GM18498 (cell line): ENCODE data around the gene CPM.

Source experiments
- ATAC-seq: cut with Tn5 transposase; IDR thresholded peaks from one replicate; pipeline ENCODE4 v1.9.1; 2021; ENCODE audit warnings: mild to moderate bottlenecking, moderate library complexity; ENCODE audit not compliant: unreplicated experiment

Gene CPM

DNA sequence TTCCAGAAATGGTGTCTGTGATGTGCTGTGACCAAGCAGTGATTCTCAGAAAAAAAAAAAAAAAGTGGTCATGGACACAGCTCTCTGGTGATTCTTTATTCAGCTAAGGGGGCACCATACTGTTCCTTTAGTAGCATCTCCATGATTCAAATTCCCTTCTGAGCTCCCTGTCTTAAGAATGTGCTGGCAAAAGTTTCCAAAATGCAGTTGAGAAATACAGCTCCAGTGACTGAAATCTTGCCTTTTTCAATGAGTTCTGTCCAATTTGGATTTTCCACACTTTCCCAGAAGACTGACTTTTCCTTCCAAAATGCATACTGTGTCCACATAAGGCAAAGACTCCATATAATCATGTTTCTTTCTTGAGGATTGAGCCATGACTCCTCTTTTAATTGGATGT lies 24.3 kb upstream of the CPM start:
- no peak for ATAC-seq

DNA sequence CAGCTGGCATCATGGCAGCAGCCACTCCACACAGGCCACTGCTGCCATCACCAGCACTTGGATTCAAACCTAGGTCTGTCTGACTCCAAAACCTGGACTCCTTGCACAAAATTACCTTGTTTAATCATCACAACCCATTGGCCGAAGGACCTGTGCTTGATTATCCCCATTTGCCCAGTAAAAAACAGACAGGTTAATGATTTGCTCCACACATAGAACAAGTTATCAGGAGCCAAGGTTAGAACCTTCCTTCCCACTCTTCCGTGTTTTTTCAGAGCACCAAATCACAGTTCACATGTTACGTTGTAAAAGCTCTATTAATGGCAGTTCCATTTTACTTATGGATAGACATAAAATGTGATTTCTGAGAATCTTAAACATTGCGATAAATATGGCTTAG lies 23.5 kb upstream of the CPM start:
- ATAC-seq, result no peak

DNA sequence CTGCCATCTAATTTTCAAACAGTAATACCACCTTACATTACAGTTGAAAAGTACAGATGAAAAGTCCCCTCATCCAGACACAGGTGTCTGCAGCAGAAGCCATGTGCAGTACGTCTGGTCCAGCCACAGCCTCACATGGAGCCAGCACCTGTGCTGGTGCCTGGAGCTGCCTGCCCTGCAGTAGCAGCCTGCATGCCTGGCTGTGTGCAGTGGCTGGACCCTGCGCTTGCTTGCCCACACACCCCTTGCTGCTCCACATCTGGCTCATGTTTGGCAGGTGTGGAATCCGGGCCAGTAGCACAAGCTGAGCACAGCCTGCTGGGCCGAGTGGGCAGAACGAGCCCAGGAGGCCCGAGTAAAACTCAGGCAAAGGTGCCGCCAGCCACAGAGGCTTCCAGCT lies 21.8 kb upstream of the CPM start:
- no peak for ATAC-seq

DNA sequence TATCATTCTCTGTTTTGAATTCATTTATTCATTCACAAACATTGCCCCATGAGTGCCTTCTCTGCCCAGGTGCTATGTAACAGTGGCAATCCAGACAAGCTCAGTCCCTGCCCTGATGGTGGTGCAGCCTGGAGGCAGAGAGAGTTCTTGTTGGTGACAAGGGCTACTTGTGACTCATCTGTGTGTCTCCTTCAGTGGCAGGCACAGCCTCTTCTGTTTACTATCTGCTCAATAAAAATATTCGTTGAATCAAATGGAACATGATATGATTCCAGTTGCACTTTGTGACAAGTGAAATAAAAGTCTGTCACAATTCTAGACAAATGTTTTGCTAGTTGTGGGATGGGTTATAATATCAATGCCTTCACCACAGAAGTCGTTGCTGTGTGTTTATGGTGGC lies 20.6 kb upstream of the CPM start:
- ATAC-seq, result no peak

DNA sequence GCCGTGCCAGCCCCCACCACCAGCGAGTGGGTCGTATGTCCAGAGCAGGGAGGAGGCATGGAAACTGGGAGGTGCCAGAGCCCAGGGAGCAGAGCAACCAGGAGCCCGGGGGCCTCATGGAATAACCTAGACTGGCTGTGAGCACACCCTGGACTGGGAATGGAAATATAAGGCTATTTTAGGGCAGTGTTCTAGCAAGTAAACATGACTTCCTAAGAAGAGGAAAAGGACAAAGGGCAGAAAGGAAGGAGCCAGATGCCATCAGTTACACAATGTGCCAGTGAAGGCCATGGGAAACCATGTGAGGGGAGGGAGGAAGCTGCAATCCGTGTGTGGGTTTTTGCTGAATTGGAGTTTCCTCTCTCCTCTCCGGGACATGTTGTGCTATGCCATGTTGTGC lies 18.7 kb upstream of the CPM start:
- ATAC-seq, result no peak

DNA sequence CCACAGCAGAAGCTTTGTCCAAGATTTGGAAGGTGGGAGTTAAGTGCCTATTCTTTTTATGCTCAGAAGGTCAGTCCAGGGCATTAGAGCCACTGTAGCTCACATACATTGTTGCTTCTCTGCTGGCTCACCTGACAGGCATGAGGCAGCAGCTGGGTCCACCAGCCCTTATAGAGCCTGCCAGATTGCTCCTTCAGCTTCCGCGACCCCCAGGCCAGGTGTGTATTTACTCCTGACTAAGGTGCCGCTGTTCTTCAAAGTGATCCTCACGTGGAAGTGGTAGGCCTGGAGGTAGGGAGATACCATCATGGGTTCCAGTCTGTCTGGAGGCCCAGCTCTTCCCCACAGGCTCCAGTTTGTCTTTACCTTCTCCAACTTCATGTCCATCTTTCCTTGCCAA lies 17.5 kb upstream of the CPM start:
- no peak for ATAC-seq

DNA sequence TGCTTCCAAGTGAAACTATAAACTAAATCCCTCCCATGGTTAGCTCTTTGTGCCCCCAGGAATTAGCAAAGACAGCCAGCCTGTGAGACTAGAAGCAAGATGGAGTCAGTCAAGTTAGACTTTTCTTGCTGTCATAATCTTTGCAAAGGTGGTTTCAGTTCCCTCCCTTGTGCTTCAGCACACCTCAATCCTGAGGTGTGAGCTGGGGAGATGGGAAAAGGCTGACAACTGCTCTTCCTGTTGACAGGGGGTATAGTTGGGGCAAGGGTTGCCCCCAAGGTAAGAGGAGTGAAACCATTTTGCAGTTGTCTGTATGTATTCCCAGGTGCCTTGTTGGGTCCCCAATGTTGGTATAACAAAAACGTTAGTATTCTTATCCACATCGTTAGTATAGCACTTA lies 12.3 kb upstream of the CPM start:
- no peak for ATAC-seq

DNA sequence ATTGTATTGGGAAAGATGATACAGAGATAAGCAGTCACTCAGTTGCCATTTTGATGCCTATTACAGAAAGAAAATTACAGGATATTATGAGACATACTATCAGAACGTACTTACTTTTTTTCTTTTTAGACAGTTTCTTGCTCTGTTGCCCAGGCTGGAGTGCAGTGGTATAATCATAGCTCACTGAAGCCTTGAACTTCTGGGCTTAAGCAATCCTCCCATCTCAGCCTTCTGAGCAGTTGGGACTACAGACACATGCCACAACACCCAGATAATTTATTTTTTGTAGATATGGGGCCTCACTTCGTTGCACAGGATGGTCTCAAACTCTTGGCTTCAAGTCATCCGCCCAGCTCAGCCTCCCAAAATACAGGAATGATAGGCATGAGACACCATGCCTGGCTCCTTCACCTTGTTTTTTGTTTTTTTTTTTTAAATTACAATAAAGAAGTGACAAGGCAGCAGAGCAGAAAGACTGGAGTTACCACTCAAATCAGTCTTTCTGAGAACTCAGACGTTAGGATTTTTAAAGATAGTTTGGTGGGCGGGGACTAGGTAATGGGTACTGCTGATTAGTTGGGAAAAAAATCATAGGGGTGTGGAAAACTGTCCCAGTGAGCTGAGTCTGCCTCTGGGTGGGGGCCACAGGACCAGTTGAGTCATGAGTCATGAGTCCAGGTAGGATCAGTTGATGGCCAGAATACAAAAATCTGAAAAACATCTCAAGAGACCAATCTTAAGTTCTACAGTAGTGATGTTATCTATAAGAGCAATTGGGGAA lies 11.5 kb upstream of the CPM start:
- ATAC-seq, result no peak

DNA sequence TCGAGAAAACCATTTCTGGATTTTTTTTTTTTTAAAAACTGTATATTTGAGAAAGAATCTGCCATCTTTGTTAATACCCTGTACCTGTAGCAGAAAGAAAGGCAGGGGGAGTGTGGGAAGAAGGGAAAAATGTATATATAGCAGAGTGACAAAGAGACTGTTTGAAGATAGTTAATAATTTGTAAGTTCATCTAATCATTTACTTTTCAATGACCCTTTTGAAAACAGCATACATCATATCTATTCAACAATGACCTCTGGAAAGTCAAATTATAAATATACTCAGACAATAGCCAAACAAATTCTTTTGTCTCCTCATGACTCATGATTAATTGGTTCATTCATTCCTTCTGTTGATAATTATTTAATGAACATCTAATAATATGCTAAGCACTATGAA lies 10.9 kb upstream of the CPM start:
- ATAC-seq, result no peak

DNA sequence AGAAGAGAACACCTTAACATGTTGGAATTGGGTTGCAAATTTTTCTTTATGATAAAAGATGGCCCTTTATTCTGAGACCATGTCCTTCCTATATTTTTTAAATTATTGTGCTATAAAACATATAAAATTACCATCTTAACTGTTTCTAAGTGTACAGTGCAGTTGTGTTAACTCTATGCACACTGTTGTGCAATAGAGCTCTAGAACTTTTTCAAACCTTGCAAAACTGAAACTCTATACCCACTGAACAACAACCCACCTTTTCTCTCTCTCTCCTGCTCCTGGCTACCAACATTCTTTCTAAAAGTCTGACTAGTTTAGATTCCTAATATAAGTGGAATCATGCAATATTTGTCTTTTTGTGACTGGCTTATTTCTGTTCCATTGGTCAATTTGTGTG lies 7.8 kb upstream of the CPM start:
- ATAC-seq, result no peak

DNA sequence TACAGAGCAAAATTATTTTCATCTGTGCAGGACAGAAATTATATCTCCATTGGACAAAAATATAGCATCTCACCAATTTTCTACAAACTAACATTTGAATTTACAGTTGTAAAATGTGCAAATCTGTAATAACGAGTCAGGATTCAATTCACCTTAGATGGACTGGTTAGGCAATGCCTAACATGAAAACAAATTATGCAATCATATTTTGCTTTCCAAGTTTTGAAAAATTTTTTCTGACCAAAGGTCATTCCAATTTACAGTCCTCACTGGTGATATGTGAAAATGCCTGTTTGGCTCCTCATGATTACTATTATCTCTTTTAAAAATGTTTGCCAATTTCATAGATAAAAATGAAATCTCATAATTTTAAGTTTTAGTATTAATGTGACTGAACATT lies 6.5 kb upstream of the CPM start:
- no peak for ATAC-seq

DNA sequence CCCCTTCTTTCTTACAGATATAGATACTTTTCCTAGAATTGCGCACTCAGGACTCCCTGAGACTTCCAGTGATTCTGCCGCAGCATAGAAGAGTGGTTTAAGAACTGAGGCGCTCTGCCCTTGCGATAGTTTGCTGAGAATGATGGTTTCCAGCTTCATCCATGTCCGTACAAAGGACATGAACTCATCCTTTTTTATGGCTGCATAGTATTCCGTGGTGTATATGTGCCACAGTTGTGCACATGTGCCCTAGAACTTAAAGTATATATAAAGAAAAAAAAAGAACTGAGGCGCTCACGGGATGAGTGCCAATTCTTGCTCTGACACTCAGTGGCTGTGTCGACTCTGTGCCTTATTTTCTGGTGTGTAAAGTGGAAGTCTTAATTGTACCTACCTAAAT lies 1.4 kb upstream of the CPM start:
- no peak for ATAC-seq

DNA sequence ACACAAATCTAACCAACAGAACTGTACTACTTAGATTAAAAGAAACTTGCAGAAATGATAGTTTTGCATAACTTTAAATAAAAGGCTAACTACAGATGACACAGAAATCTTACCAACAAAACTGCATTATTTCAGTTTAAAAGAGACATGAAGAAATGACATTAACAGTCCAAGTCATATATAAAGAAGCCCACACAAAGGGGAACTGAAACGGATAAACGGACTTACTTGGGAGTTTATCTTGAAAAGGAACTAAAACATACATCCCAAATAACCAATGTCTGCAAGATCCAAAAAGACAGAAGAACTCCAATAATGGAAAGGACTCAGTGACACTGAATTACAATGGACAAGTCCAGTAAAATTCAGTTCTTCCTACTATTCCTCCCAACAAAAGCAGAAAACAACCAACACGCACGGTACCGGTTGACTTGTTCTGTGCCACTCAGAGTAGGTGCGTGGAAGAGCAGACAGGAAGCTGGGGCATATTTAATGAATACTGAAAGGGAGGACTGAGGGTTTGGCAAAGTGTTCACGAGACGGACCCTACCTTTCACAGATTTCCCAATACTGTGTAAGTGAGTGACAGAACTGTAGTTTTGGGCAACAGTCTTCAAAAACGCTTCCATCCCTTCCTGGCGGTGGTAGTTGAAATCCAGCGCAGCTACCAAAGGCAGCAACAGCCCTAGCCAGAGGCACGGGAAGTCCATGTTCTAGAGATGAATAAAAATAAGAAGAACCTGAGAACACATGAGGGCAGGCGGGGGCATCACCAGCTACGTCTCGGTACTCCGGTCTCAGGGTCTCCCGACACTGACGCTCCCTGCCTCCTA lies 627 bp downstream of the CPM start:
- peak; percentile 52 for ATAC-seq

DNA sequence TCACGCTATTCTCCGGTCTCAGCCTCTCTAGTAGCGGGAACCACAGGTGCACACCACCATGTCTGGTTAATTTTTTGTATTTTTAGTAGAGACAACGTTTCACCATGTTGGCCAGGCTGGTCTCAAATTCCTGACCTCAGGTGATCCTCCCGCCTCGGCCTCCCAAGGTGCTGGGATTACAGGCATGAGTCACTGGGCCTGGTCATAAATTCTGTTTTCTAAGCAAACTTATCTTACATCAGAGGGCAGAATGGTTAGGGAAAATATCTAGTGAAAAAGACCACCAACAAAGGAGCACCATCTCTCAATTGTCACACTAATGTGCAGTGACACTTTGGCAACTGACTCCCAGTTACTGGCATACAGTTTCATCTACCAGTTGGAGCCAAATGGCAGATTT lies 2.8 kb downstream of the CPM start:
- no peak for ATAC-seq

DNA sequence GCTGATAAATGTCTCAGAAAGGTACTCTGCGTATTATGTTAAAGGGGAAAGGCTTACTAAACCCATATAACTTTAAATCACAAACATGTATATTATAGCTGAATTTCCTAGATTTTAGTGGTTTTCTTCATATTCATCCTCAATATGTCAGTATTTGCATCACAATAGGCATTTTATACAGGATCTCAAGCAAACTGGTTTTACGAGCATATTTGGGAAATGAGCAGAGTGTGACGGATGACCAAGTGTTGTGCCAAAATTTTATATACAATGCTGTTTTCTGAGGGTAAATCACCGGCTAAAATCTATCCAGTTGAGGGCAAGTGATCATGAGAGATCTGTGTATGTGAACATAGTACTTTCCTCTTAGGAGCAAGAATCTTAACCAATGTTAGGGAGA lies 8.4 kb downstream of the CPM start:
- ATAC-seq, result no peak

DNA sequence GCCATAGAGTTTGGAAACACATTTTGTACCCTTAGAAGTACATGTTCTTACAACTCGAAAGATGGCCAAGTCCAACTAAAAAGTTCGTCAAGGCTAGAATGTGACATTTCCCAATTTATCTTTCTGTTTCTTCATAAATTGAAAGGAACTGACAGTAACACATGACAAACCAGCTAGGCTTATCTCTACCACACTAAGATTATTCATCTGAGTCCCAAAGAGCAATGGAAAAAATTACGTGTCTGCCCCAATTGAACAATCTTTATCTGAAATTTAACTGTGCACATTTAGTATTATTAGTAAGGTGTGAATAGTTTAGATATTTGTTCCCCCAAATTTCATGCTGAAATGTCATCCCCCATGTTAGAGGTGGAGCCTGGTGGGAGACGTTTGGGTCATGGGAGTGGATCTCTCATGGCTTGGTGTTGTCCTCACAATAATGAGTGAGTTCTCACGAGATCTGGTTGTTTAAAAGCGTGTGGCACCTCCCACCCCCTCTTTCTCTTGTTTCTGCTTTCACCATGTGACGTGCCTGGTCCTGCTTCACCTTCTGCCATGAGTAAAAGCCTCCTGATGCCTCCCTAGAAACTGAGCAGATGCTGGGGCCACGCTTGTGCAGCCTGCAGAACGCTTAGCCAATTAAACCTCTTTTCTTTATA lies 13.3 kb downstream of the CPM start:
- no peak for ATAC-seq

DNA sequence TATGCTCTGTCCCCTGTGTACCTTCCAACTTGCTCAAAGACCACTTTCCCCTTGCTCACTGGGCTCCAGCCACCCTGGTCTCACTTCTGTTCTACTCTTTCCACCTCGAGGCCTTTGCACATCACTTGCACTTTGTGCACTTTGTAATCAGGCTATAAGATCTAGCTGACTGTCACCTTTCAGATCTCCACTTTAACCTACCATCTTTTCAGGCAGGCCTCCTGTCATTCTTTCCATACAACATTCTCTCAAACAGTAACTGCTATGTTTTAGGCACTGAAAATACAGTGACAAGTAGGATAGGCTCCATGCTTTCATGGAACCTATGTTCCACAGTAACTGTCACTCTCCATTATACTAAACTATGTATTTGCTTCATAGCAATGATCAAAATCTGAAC lies 14.0 kb downstream of the CPM start:
- no peak for ATAC-seq

DNA sequence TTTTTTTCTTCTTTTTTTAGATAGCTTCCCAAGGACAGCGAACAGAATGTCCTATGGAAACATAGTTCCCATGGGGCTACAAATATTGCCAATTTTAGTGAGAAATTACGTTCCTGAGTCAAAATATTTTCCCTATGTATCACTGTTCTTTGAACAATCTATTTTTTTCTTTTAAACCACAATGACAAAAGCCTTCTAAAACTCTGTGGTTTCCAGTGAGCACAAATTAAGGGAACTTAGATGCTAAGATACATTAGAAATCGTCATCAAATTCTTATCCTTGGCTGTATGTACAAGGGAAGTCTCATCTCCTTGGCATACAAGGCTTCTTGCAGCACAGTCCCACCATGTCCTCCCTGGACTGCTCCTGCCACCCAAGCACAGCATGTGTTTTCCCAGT lies 17.9 kb downstream of the CPM start:
- ATAC-seq, result no peak

DNA sequence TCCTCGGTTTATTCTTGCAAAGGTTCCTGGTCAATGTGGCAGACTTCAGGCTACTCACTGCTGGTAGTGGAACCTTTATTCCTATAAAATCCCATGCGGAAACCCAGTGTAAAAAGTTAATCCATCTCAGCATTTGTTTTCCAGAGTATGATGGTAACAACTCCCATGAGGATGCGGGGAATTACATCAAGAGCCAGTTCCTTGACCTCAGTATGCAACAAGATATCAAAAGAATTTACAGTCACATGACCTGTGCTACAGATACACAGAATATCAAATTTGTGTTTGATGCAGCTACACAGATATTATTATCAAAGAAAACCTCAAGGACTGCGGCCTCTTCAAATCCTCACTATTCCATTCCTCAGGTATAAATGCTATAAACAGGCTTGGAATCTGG lies 19.3 kb downstream of the CPM start:
- no peak for ATAC-seq

DNA sequence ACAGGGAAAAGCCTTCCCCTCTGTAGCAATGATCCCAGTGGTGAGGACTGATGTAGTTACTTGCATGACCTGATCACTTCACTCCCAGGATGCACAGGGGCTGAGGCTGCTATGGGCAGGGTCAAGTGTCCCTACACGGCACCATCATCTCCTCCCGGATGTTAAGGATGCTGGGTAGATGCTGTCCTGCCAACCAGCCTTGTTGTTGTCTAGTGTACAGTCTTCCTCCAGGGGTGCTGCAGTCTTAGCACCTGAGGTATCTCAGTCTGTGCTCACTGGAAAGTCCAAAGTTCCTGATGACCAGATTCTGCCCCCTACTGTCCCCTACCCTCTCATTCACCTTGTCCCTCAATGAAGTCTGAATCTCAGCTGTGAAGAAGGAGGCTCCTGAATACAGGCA lies 20.1 kb downstream of the CPM start:
- ATAC-seq, result no peak

DNA sequence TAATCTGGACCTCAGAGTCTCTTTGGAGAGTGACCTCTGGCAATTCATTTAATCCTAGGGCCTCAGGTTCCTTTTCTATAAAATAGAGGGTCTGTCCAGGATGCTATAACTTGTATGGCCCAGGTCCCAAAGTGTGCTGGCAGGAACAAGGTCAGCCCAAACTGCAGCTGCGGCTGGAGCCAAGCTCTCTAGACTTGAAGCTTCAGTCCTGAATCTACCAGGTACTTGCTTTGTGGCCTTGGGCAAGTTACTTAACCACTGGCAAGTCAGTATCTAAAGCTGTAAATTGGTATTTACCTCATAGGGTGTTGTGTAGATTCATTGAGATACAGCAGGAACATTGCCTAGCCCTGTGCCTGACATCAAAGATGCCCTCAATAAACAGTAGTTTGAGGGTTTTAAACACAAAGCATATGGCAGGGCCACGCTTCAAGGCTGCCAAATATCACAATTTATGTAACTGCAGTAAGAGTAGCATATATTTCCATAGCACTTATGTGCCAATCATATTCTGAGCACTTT lies 21.7 kb downstream of the CPM start:
- ATAC-seq, result no peak

DNA sequence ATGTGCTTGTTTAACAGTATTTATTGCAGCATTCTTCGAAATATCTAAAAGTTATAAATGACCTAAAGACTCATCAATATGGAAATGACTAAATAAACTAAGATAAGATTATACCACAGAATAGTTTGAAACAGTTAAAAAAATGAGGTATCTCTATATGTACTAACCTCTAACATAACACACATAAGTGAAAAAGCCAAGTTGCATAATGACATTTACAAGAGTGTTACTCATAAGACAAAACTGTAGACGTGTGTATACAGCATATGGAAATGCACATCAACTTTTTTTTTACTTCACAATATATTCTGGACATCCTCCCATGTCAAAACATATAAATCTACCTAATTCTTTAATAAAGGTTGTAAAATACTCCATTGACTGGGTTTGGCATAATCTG lies 22.8 kb downstream of the CPM start:
- no peak for ATAC-seq
